ENCODE data around the gene CFAP20DC. TPM values are rescaled to one million over a fixed set of nuclear protein-coding genes. Genes with fewer than 3 reads are reported as not detected.

CFAP20DC gene
- total and polyA plus RNA-seq, 2 of the 8 experiments (the other 6 are each of a cell fraction or from before 2014, with no cell fraction given), result 2.2 to 2.8 TPM

DNA sequence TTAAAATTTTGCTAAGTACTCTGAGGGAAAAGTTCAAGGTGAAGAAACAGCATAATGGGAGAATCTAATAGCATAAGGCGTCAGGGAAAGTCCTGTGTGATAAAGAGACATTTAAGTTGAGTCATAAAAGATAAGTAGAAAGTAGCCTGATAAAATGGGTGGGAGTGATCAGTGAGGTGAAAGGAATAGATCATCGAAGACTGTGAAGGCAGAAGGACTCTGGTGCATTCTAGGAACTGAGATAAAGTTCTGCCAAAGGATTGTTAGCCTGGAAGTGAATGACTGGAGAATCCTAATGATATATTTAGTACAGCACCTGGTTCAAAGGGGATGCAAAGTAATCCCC is 149.9 kb downstream of the CFAP20DC start (continued):
- TF ChIP-seq, protein P1, sequence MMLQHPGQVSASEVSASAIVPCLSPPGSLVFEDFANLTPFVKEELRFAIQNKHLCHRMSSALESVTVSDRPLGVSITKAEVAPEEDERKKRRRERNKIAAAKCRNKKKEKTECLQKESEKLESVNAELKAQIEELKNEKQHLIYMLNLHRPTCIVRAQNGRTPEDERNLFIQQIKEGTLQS (IDR thresholded peaks at IDR 0.05; ENCODE audit: insufficient read depth, low read depth, low read length), result no peak
- TF ChIP-seq RXRA (IDR thresholded peaks at IDR 0.05; ENCODE audit: insufficient read depth, low read depth, low read length) (no peak), SP4 (IDR thresholded peaks at IDR 0.05; ENCODE audit: low read length) (no peak)

Data from H1 (cell line).